C4-2B (cell line): ENCODE results near the gene PGBD5.

Experiments used
- ZFX ChIP-seq: fragments of 450-650 bp; IDR thresholded peaks from 2 replicates; pipeline ENCODE4 v1.6.1; 2017
- TF ChIP-seq, protein P1 (sequence below): fragments of 450-650 bp; conservative IDR thresholded peaks from 2 replicates; pipeline ENCODE4 v1.5.1; 2017; ENCODE audit warnings: mild to moderate bottlenecking

DNA sequence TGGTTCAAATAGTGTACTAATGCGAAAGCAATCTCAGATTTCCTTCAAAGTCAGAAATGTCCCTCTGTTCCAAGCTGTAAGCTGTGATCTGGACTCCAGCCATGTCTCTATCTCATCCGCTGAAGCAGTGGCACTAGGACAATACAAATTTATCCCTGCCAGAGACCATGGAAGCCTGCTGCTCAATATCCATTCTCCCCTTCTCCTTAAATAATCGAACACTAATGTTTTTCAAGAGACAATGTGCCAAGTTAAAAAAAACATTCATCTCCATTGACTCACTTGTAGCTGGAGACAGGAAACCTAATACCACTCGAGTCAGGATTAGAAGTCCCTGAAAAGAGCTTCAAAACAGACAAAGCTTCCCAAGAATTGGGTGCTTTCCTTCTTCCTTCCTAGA, 38.5 kb upstream of the PGBD5 start:
- TF ChIP-seq, protein P1, sequence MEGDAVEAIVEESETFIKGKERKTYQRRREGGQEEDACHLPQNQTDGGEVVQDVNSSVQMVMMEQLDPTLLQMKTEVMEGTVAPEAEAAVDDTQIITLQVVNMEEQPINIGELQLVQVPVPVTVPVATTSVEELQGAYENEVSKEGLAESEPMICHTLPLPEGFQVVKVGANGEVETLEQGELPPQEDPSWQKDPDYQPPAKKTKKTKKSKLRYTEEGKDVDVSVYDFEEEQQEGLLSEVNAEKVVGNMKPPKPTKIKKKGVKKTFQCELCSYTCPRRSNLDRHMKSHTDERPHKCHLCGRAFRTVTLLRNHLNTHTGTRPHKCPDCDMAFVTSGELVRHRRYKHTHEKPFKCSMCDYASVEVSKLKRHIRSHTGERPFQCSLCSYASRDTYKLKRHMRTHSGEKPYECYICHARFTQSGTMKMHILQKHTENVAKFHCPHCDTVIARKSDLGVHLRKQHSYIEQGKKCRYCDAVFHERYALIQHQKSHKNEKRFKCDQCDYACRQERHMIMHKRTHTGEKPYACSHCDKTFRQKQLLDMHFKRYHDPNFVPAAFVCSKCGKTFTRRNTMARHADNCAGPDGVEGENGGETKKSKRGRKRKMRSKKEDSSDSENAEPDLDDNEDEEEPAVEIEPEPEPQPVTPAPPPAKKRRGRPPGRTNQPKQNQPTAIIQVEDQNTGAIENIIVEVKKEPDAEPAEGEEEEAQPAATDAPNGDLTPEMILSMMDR, result no peak
- no peak for TF ChIP-seq ZFX
